RWPE2 (cell line): Measurements from ENCODE around the gene TBC1D14.

Experiments used
- ATAC-seq: fragments of 200-7000 bp; cut with Tn5 transposase; 3 replicates; pipeline ENCODE4 v1.9.1; 2021; ENCODE audit warnings: low read depth
- DNase-seq: peaks from one replicate; pipeline ENCODE4 v3.0.0-alpha.2; 2020; ENCODE audit warnings: low spot score
- H3K27ac ChIP-seq: fragments of 450-650 bp; 2 replicates; pipeline ENCODE4 v1.5.1; 2017; ENCODE audit warnings: mild to moderate bottlenecking; ENCODE audit not compliant: poor library complexity, severe bottlenecking
- H3K27me3 ChIP-seq: fragments of 250-450 bp; sonication (Bioruptor Pico); 2 replicates; pipeline ENCODE4 v1.5.1; 2021; ENCODE audit warnings: mild to moderate bottlenecking, moderate library complexity; ENCODE audit not compliant: insufficient read depth, poor library complexity, severe bottlenecking
- H3K36me3 ChIP-seq: fragments of 250-450 bp; sonication (Bioruptor Pico); 2 replicates; pipeline ENCODE4 v1.5.1; 2020; ENCODE audit warnings: low read depth, mild to moderate bottlenecking, moderate library complexity
- H3K4me1 ChIP-seq: fragments of 250-450 bp; sonication (Bioruptor Pico); 2 replicates; pipeline ENCODE4 v1.5.1; 2021; ENCODE audit warnings: mild to moderate bottlenecking, moderate library complexity; ENCODE audit not compliant: insufficient read depth, poor library complexity, severe bottlenecking
- H3K4me3 ChIP-seq: fragments of 250-450 bp; sonication (Bioruptor Pico); 2 replicates; pipeline ENCODE4 v1.5.1; 2021; ENCODE audit warnings: mild to moderate bottlenecking, moderate library complexity; ENCODE audit not compliant: severe bottlenecking
- H3K9me3 ChIP-seq: fragments of 250-450 bp; sonication (Bioruptor Pico); 2 replicates; pipeline ENCODE4 v1.5.1; 2021; ENCODE audit warnings: mild to moderate bottlenecking, moderate library complexity; ENCODE audit not compliant: severe bottlenecking
- CTCF ChIP-seq: fragments of 450-650 bp; IDR thresholded peaks from one replicate; pipeline ENCODE4 v1.5.1; 2017; ENCODE audit warnings: mild to moderate bottlenecking, moderate library complexity; ENCODE audit not compliant: poor library complexity, severe bottlenecking

TBC1D14 gene

GRCh38 chr4:6955261-6955911 lies 45.8 kb downstream of the TBC1D14 start:
- H3K36me3 ChIP-seq, result no peaks in the 10 kb centered on the region
- H3K27ac ChIP-seq, result peak overlapping the region; percentile 48
- H3K27me3 ChIP-seq, result no peaks in the 10 kb centered on the region
- H3K4me1 ChIP-seq, result peaks cover 16% of the 10 kb centered on the region
- H3K4me3 ChIP-seq, result no peak overlapping the region
- DNase-seq, result no peak
- no peak for TF ChIP-seq CTCF
- no peaks in the 10 kb centered on the region for H3K9me3 ChIP-seq
- peak; percentile 75 for ATAC-seq

- TF ChIP-seq CTCF, result no peak
- ATAC-seq (no peak), DNase-seq (no peak)
- no peak overlapping the region for H3K4me3 ChIP-seq
- H3K27ac ChIP-seq, result peak overlapping the region; percentile 48
- no peaks in the 10 kb centered on the region for H3K27me3 ChIP-seq
- H3K9me3 ChIP-seq, result no peaks in the 10 kb centered on the region
- H3K4me1 ChIP-seq, result peaks cover 16% of the 10 kb centered on the region
- H3K36me3 ChIP-seq, result no peaks in the 10 kb centered on the region
These were observed 46.4 kb downstream of the TBC1D14 start for GRCh38 chr4:6956087-6956433.

GRCh38 chr4:6956434-6957147 lies 47.0 kb downstream of the TBC1D14 start:
- peaks cover 16% of the 10 kb centered on the region for H3K4me1 ChIP-seq

GRCh38 chr4:6957148-6957520 lies 47.5 kb downstream of the TBC1D14 start:
- peaks cover 16% of the 10 kb centered on the region for H3K4me1 ChIP-seq
- no peak overlapping the region for H3K4me3 ChIP-seq
- H3K36me3 ChIP-seq, result no peaks in the 10 kb centered on the region
- no peak overlapping the region for H3K27ac ChIP-seq
- ATAC-seq (no peak), DNase-seq (no peak)
- H3K9me3 ChIP-seq, result no peaks in the 10 kb centered on the region
- no peaks in the 10 kb centered on the region for H3K27me3 ChIP-seq
- TF ChIP-seq CTCF, result no peak

More at GRCh38 chr4:6956434-6957147, 47.0 kb downstream of the TBC1D14 start:
- H3K9me3 ChIP-seq, result no peaks in the 10 kb centered on the region
- no peaks in the 10 kb centered on the region for H3K27me3 ChIP-seq
- DNase-seq (no peak), ATAC-seq (no peak)
- TF ChIP-seq CTCF, result no peak
- no peaks in the 10 kb centered on the region for H3K36me3 ChIP-seq
- no peak overlapping the region for H3K27ac ChIP-seq
- no peak overlapping the region for H3K4me3 ChIP-seq

GRCh38 chr4:6957994-6958393 lies 48.4 kb downstream of the TBC1D14 start:
- H3K27ac ChIP-seq, result no peak overlapping the region
- ATAC-seq (no peak), DNase-seq (no peak)
- H3K4me3 ChIP-seq, result no peak overlapping the region
- no peak for TF ChIP-seq CTCF
- H3K9me3 ChIP-seq, result no peaks in the 10 kb centered on the region
- peaks cover 16% of the 10 kb centered on the region for H3K4me1 ChIP-seq
- no peaks in the 10 kb centered on the region for H3K36me3 ChIP-seq
- H3K27me3 ChIP-seq, result no peaks in the 10 kb centered on the region
